ENCODE data around the gene TAS2R50. TPM values are rescaled to one million over a fixed set of nuclear protein-coding genes. Genes with fewer than 3 reads are reported as not detected.

Gene TAS2R50
- total RNA-seq, 1 donor from 2014 or later = 12.1 TPM

GRCh38 chr12:10998204-10998603, 11.5 kb upstream of the TAS2R50 start, which contains the start of gene TAS2R20:
TAS2R20 (minus strand) TSS chr12:10998304; CDS start chr12:10997875, 429 bp downstream.
- DNase-seq (ENCODE audit: low spot score) = no peak
- Histone ChIP-seq H4K20me1 (ENCODE audit: low read depth) (no peaks in the 10 kb centered on the region), H3K4me1 (no peaks in the 10 kb centered on the region), H3K9me3 (ENCODE audit: low read depth) (peaks cover 9% of the 10 kb centered on the region), H3K4me2 (no peak within 1 kb of the TSS), H3K36me3 (peaks cover 8% of the 10 kb centered on the region), H2AFZ (replicated peaks) (no peak within 1 kb of the TSS), H3K4me3 (no peak within 1 kb of the TSS), H3K9ac (no peak within 1 kb of the TSS), H3F3A (ENCODE audit: low read depth) (no peaks in the 10 kb centered on the region), H3K27me3 (no peaks in the 10 kb centered on the region), H3K27ac (no peak within 1 kb of the TSS), H3K79me2 (ENCODE audit: low read depth) (no peaks in the 10 kb centered on the region)
- H3K4me3 Mint-ChIP-seq = no peak within 1 kb of the TSS
- peaks cover 4% of the 10 kb centered on the region for H3K9me3 Mint-ChIP-seq
- H3K27ac Mint-ChIP-seq = no peak within 1 kb of the TSS
- no peaks in the 10 kb centered on the region for H3K27me3 Mint-ChIP-seq (ENCODE audit: insufficient read depth, low read depth)
- H3K4me1 Mint-ChIP-seq = no peaks in the 10 kb centered on the region
- H3K36me3 Mint-ChIP-seq = peaks cover 10% of the 10 kb centered on the region
- no peak for TF ChIP-seq EZH2 (IDR thresholded peaks at IDR 0.05)

GRCh38 chr12:10994307-10994706, 7.6 kb upstream of the TAS2R50 start:
- DNase-seq (ENCODE audit: low spot score) = no peak
- H3K9me3 Mint-ChIP-seq = peaks cover 7% of the 10 kb centered on the region
- H3K9ac ChIP-seq = no peak overlapping the region

GRCh38 chr12:10989107-10989506, 2.4 kb upstream of the TAS2R50 start:
- no peak for DNase-seq (ENCODE audit: low spot score)
- Histone ChIP-seq H3K79me2 (ENCODE audit: low read depth) (no peaks in the 10 kb centered on the region), H3K9me3 (ENCODE audit: low read depth) (no peaks in the 10 kb centered on the region), H3F3A (ENCODE audit: low read depth) (no peaks in the 10 kb centered on the region), H2AFZ (replicated peaks) (no peak overlapping the region), H3K27ac (no peak overlapping the region), H4K20me1 (ENCODE audit: low read depth) (no peaks in the 10 kb centered on the region), H3K4me1 (no peaks in the 10 kb centered on the region), H3K27me3 (no peaks in the 10 kb centered on the region), H3K4me2 (no peak overlapping the region), H3K9ac (no peak overlapping the region), H3K36me3 (peaks cover 5% of the 10 kb centered on the region), H3K4me3 (no peak overlapping the region)
- H3K4me3 Mint-ChIP-seq = no peak overlapping the region
- H3K27ac Mint-ChIP-seq = no peak overlapping the region
- H3K4me1 Mint-ChIP-seq = no peaks in the 10 kb centered on the region
- H3K36me3 Mint-ChIP-seq = peaks cover 17% of the 10 kb centered on the region
- TF ChIP-seq EZH2 (IDR thresholded peaks at IDR 0.05) = no peak
- TF ChIP-seq EZH2phosphoT487 (IDR thresholded peaks at IDR 0.05) = no peak
- no peak for TF ChIP-seq CTCF (IDR thresholded peaks at IDR 0.05)
- no peaks in the 10 kb centered on the region for H3K27me3 Mint-ChIP-seq (ENCODE audit: insufficient read depth, low read depth)
- H3K9me3 Mint-ChIP-seq = peaks cover 7% of the 10 kb centered on the region

More at GRCh38 chr12:10994307-10994706, 7.6 kb upstream of the TAS2R50 start:
- H3K79me2 ChIP-seq (ENCODE audit: low read depth) = no peaks in the 10 kb centered on the region
- H3K27me3 Mint-ChIP-seq (ENCODE audit: insufficient read depth, low read depth) = no peaks in the 10 kb centered on the region
- H3K27ac Mint-ChIP-seq = no peak overlapping the region
- no peak overlapping the region for H3K4me2 ChIP-seq
- no peaks in the 10 kb centered on the region for H4K20me1 ChIP-seq (ENCODE audit: low read depth)
- no peak overlapping the region for H2AFZ ChIP-seq (replicated peaks)
- H3K4me1 ChIP-seq = no peaks in the 10 kb centered on the region
- no peak overlapping the region for H3K27ac ChIP-seq
- TF ChIP-seq CTCF (IDR thresholded peaks at IDR 0.05) = no peak
- no peak for TF ChIP-seq EZH2phosphoT487 (IDR thresholded peaks at IDR 0.05)
- no peak for TF ChIP-seq EZH2 (IDR thresholded peaks at IDR 0.05)
- no peaks in the 10 kb centered on the region for H3K9me3 ChIP-seq (ENCODE audit: low read depth)
- no peaks in the 10 kb centered on the region for H3K4me1 Mint-ChIP-seq
- no peak overlapping the region for H3K4me3 Mint-ChIP-seq
- no peaks in the 10 kb centered on the region for H3K27me3 ChIP-seq
- H3K36me3 Mint-ChIP-seq = peaks cover 19% of the 10 kb centered on the region
- H3K36me3 ChIP-seq = peaks cover 5% of the 10 kb centered on the region
- H3K4me3 ChIP-seq = no peak overlapping the region
- no peaks in the 10 kb centered on the region for H3F3A ChIP-seq (ENCODE audit: low read depth)

- DNase-seq (ENCODE audit: low spot score) = no peak
- no peak for TF ChIP-seq EZH2 (IDR thresholded peaks at IDR 0.05)
- TF ChIP-seq EZH2phosphoT487 (IDR thresholded peaks at IDR 0.05) = no peak
- no peak for TF ChIP-seq CTCF (IDR thresholded peaks at IDR 0.05)
- no peaks in the 10 kb centered on the region for H3K36me3 ChIP-seq
Measured at GRCh38 chr12:10982244-10982643, 4.5 kb downstream of the TAS2R50 start.

More at GRCh38 chr12:10982244-10982643, 4.5 kb downstream of the TAS2R50 start:
- H3K9me3 Mint-ChIP-seq = peaks cover 4% of the 10 kb centered on the region
- Histone ChIP-seq H3K4me2 (no peak overlapping the region), H3K4me1 (no peaks in the 10 kb centered on the region), H3K9me3 (ENCODE audit: low read depth) (no peaks in the 10 kb centered on the region), H3K4me3 (no peak overlapping the region), H2AFZ (replicated peaks) (no peak overlapping the region), H3K9ac (no peak overlapping the region), H3K27ac (no peak overlapping the region), H3K27me3 (no peaks in the 10 kb centered on the region), H3F3A (ENCODE audit: low read depth) (no peaks in the 10 kb centered on the region), H3K79me2 (ENCODE audit: low read depth) (peaks cover 5% of the 10 kb centered on the region), H4K20me1 (ENCODE audit: low read depth) (no peaks in the 10 kb centered on the region)
- H3K36me3 Mint-ChIP-seq = peaks cover 5% of the 10 kb centered on the region
- H3K27me3 Mint-ChIP-seq (ENCODE audit: insufficient read depth, low read depth) = no peaks in the 10 kb centered on the region
- H3K27ac Mint-ChIP-seq = no peak overlapping the region
- H3K4me3 Mint-ChIP-seq = no peak overlapping the region
- H3K4me1 Mint-ChIP-seq = no peaks in the 10 kb centered on the region

Measured in neural progenitor cell (in vitro differentiated cells).